ENCODE results near the gene PITPNC1. TPM values are rescaled to one million over a fixed set of nuclear protein-coding genes. Genes with fewer than 3 reads are reported as not detected.
"Not testable (repeated sequence)": the region's sequence is repeated elsewhere in the genome, so short reads cannot be mapped to it uniquely, and the experiment has no call there.

Gene PITPNC1
- total RNA-seq, 1 donor from 2014 or later = 5.4 TPM

- DNase-seq (ENCODE audit: low spot score) = no peak
- Mint-ChIP-seq H3K4me3 (ENCODE audit: unreplicated experiment) (peak overlapping the region; percentile 20), H3K36me3 (ENCODE audit: low read depth) (peaks cover 3% of the 10 kb centered on the region), H3K27ac (ENCODE audit: unreplicated experiment) (peak overlapping the region; percentile 32), H3K27me3 (ENCODE audit: low read depth) (no peaks in the 10 kb centered on the region), H3K4me1 (ENCODE audit: low read depth) (peaks cover 12% of the 10 kb centered on the region), H3K9me3 (ENCODE audit: low read depth) (no peaks in the 10 kb centered on the region)
- no peak for TF ChIP-seq CTCF (IDR thresholded peaks at IDR 0.05)
These were observed 92.3 kb downstream of the PITPNC1 start for GRCh38 chr17:67469208-67469980.

- no peaks in the 10 kb centered on the region for H3K9me3 Mint-ChIP-seq (ENCODE audit: low read depth)
- no peak for DNase-seq (ENCODE audit: low spot score)
These were observed 93.1 kb downstream of the PITPNC1 start for GRCh38 chr17:67470163-67470562.

GRCh38 chr17:67471118-67471517 is 94.0 kb downstream of the PITPNC1 start:
- Mint-ChIP-seq H3K27me3 (ENCODE audit: low read depth) (no peaks in the 10 kb centered on the region), H3K4me3 (ENCODE audit: unreplicated experiment) (no peak overlapping the region), H3K4me1 (ENCODE audit: low read depth) (peaks cover 16% of the 10 kb centered on the region), H3K9me3 (ENCODE audit: low read depth) (no peaks in the 10 kb centered on the region), H3K27ac (ENCODE audit: unreplicated experiment) (no peak overlapping the region), H3K36me3 (ENCODE audit: low read depth) (peaks cover 3% of the 10 kb centered on the region)
- no peak for DNase-seq (ENCODE audit: low spot score)
- TF ChIP-seq CTCF (IDR thresholded peaks at IDR 0.05) = no peak

More at GRCh38 chr17:67470163-67470562, 93.1 kb downstream of the PITPNC1 start:
- H3K27ac Mint-ChIP-seq (ENCODE audit: unreplicated experiment) = no peak overlapping the region
- H3K36me3 Mint-ChIP-seq (ENCODE audit: low read depth) = peaks cover 3% of the 10 kb centered on the region
- no peaks in the 10 kb centered on the region for H3K27me3 Mint-ChIP-seq (ENCODE audit: low read depth)
- no peak overlapping the region for H3K4me3 Mint-ChIP-seq (ENCODE audit: unreplicated experiment)
- peaks cover 13% of the 10 kb centered on the region for H3K4me1 Mint-ChIP-seq (ENCODE audit: low read depth)
- no peak for TF ChIP-seq CTCF (IDR thresholded peaks at IDR 0.05)

- not testable (repeated sequence) for H3K36me3 Mint-ChIP-seq (ENCODE audit: low read depth); H3K4me3 Mint-ChIP-seq (ENCODE audit: unreplicated experiment); H3K27ac Mint-ChIP-seq (ENCODE audit: unreplicated experiment); H3K9me3 Mint-ChIP-seq (ENCODE audit: low read depth); H3K27me3 Mint-ChIP-seq (ENCODE audit: low read depth); DNase-seq (ENCODE audit: low spot score)
- H3K4me1 Mint-ChIP-seq (ENCODE audit: low read depth) = peaks cover 16% of the 10 kb centered on the region
These were observed 95.5 kb downstream of the PITPNC1 start for GRCh38 chr17:67472606-67473005.

GRCh38 chr17:67474081-67474661 is 97.1 kb downstream of the PITPNC1 start:
- DNase-seq (ENCODE audit: low spot score) = no peak
- Mint-ChIP-seq H3K36me3 (ENCODE audit: low read depth) (peaks cover 3% of the 10 kb centered on the region), H3K4me1 (ENCODE audit: low read depth) (peaks cover 9% of the 10 kb centered on the region), H3K9me3 (ENCODE audit: low read depth) (no peaks in the 10 kb centered on the region), H3K27ac (ENCODE audit: unreplicated experiment) (no peak overlapping the region), H3K27me3 (ENCODE audit: low read depth) (no peaks in the 10 kb centered on the region), H3K4me3 (ENCODE audit: unreplicated experiment) (no peak overlapping the region)
- no peak for TF ChIP-seq CTCF (IDR thresholded peaks at IDR 0.05)
